ENCODE measurements around the gene MTMR3. TPM values are rescaled to one million over a fixed set of nuclear protein-coding genes. Genes with fewer than 3 reads are reported as not detected.

The MTMR3 gene
- total RNA-seq, 4 donors from 2014 or later = 36.6 to 42.1 (median 37.1) TPM

DNA sequence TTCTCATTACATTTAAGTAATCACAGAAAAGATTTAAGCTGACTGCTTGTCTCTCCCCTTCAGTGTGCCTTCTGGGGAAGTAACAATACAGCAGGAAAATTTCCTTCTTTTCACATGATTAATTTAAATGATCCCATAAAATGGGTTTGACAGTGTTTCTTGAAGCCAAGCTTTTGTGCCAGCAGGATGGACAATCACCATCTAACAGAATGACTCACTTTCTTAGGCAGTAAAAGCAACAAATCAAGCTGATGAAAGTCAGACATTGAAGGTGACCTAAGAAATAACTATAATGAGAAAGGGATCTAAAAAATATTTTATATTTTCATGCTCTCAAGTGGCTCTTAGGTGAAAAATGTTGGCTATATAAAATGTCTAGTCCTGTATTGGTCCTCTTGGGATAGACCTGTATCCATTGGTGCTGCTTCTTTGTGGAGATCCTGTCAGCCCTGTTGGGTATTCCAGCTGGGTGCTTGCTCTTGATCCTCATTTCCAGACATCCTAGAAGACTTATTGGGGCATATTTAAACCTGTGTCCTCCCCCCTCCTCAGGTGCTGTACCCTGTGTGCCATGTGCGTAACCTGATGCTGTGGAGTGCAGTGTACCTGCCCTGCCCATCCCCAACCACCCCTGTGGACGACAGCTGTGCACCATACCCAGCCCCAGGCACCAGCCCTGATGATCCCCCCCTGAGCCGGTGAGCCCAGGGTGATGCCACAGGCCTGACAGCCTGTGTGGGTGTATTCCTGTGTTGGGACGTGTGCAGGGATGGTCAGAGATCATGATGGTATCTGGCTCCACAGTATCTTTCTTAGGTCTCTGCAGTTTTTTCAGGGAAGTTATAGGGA is 134.6 kb downstream of the MTMR3 start:
- intact Hi-C loops (cut with DNase I; ENCODE audit: low total_unique reads) = no loop called here
- in situ Hi-C loops (cut with MboI; ENCODE audit: low sequenced_read_pairs in 4 of 4) = loop anchor here in 3 of 4 donors (25.0 kb wide), 2 partner anchors 330 to 380 kb away; no protein-coding TSS in a partner anchor

DNA sequence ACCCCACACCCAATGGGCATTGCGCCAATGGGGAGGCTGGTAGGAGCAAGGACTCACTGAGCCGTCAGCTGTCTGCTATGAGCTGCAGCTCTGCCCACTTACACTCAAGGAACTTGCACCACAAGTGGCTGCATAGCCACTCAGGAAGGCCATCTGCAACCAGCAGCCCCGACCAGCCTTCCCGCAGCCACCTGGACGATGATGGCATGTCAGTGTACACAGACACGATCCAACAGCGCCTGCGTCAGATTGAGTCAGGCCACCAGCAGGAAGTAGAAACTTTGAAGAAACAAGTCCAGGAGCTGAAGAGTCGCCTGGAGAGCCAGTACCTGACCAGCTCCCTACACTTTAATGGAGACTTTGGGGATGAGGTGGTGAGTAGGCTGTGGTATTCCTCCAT is 137.5 kb downstream of the MTMR3 start:
- H3K36me3 ChIP-seq = peaks cover 2 to 100% of the 10 kb centered on the region in 2 donors
- no peaks in the 10 kb centered on the region for H3K4me1 ChIP-seq
- intact Hi-C loops (cut with DNase I; ENCODE audit: low total_unique reads) = no loop called here
- H3K27ac ChIP-seq = no peak overlapping the region
- no peaks in the 10 kb centered on the region for H3K9me3 ChIP-seq
- TF ChIP-seq, protein P1, sequence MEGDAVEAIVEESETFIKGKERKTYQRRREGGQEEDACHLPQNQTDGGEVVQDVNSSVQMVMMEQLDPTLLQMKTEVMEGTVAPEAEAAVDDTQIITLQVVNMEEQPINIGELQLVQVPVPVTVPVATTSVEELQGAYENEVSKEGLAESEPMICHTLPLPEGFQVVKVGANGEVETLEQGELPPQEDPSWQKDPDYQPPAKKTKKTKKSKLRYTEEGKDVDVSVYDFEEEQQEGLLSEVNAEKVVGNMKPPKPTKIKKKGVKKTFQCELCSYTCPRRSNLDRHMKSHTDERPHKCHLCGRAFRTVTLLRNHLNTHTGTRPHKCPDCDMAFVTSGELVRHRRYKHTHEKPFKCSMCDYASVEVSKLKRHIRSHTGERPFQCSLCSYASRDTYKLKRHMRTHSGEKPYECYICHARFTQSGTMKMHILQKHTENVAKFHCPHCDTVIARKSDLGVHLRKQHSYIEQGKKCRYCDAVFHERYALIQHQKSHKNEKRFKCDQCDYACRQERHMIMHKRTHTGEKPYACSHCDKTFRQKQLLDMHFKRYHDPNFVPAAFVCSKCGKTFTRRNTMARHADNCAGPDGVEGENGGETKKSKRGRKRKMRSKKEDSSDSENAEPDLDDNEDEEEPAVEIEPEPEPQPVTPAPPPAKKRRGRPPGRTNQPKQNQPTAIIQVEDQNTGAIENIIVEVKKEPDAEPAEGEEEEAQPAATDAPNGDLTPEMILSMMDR (IDR thresholded peaks at IDR 0.05 in 4 of 5, conservative IDR thresholded peaks at IDR 0.05 in 1 of 5) = no peak
- no peak for TF ChIP-seq POLR2A (IDR thresholded peaks at IDR 0.05)
- ATAC-seq = no peak
- H3K4me3 ChIP-seq = no peak overlapping the region
- in situ Hi-C loops (cut with MboI; ENCODE audit: low sequenced_read_pairs in 4 of 4) = loop anchor here in 3 of 4 donors (25.0 kb wide), 2 partner anchors 333 to 383 kb away; no protein-coding TSS in a partner anchor
- DNase-seq = no peak
- H3K27me3 ChIP-seq = no peaks in the 10 kb centered on the region

More for the DNA sequence above, 134.6 kb downstream of the MTMR3 start:
- peaks cover 2 to 97% of the 10 kb centered on the region in 2 donors for H3K36me3 ChIP-seq
- H3K27me3 ChIP-seq = no peaks in the 10 kb centered on the region
- H3K4me1 ChIP-seq = no peaks in the 10 kb centered on the region
- TF ChIP-seq, protein P1 (IDR thresholded peaks at IDR 0.05 in 4 of 5, conservative IDR thresholded peaks at IDR 0.05 in 1 of 5) = no peak
- no peak for TF ChIP-seq POLR2A (IDR thresholded peaks at IDR 0.05)
- DNase-seq = no peak
- no peak overlapping the region for H3K27ac ChIP-seq
- H3K4me3 ChIP-seq = no peak overlapping the region
- H3K9me3 ChIP-seq = no peaks in the 10 kb centered on the region
- no peak for ATAC-seq

DNA sequence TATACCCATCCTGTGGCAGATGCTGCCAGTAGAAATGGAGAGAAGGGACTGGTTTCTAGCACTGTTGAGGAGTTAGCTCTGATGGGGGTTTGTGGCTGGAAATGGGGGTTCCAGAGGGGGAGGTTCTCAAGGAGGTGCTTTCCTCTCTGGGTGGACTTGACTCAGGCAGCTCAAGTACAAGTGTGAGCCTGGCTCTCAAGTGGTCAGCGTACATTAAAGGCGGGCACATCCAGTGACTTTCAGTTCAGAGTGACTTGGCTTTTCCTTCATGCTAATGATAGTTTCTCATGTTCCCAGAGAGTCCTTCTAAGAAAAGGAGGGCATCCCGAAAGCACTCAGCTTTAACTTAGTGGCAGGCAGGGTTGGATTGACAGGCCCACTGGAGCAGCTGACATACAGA is 138.4 kb downstream of the MTMR3 start:
- TF ChIP-seq, protein P1 (IDR thresholded peaks at IDR 0.05 in 4 of 5, conservative IDR thresholded peaks at IDR 0.05 in 1 of 5) = no peak
- no peak for TF ChIP-seq POLR2A (IDR thresholded peaks at IDR 0.05)
- H3K4me1 ChIP-seq = no peaks in the 10 kb centered on the region
- peak in 1 of 2 donors; percentile 33 for ATAC-seq
- peaks cover 2 to 100% of the 10 kb centered on the region in 2 donors for H3K36me3 ChIP-seq
- H3K27ac ChIP-seq = peak overlapping the region in 1 of 4 donors; percentile 26
- in situ Hi-C loops (cut with MboI; ENCODE audit: low sequenced_read_pairs in 4 of 4) = loop anchor here in 3 of 4 donors (25.0 kb wide), 2 partner anchors 334 to 384 kb away; no protein-coding TSS in a partner anchor
- no peak overlapping the region for H3K4me3 ChIP-seq
- intact Hi-C loops (cut with DNase I; ENCODE audit: low total_unique reads) = no loop called here
- DNase-seq = no peak
- H3K9me3 ChIP-seq = no peaks in the 10 kb centered on the region
- no peaks in the 10 kb centered on the region for H3K27me3 ChIP-seq

DNA sequence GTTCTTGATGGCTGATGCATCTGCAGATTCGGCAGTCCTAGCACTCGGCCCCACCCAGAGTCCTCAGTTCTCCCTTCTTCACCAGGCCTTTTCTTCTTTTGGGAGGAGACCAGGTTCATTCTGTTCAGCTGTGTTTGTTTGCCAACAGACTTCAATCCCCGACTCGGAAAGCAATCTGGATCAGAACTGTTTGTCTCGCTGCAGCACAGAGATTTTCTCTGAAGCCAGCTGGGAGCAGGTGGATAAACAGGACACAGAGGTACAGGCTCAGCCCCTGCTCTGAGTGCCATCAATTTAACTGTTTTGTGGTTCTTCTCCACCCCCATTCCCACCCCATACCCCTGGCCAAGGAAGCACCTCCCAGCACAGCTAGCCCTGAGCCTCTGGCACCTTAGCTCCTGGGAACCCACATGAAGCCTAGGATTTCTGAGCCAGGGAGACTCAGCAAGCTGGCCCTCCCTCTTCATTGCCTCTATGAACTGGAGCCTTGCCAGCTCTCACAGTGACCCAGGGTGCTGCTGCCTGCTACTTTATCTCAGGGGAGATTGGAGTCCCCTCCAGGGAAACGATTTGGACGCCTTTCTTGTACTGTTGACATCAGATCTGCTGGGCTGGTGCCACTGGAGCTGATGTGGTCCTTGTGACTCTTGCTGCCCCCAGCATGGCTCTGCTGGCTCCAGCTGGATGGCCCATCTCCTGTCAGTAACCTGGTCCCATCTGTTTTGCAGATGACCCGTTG is 139.1 kb downstream of the MTMR3 start:
- no peak for DNase-seq
- Histone ChIP-seq H3K9me3 (no peaks in the 10 kb centered on the region), H3K27me3 (no peaks in the 10 kb centered on the region), H3K4me1 (no peaks in the 10 kb centered on the region), H3K4me3 (no peak overlapping the region), H3K27ac (peak overlapping the region in 1 of 4 donors; percentile 26), H3K36me3 (peaks cover 2 to 98% of the 10 kb centered on the region in 2 donors)
- no peak for TF ChIP-seq POLR2A (IDR thresholded peaks at IDR 0.05)
- TF ChIP-seq, protein P1 (IDR thresholded peaks at IDR 0.05 in 4 of 5, conservative IDR thresholded peaks at IDR 0.05 in 1 of 5) = no peak
- in situ Hi-C loops (cut with MboI; ENCODE audit: low sequenced_read_pairs in 4 of 4) = loop anchor here in 3 of 4 donors (25.0 kb wide), 2 partner anchors 335 to 385 kb away; no protein-coding TSS in a partner anchor
- ATAC-seq = no peak
- intact Hi-C loops (cut with DNase I; ENCODE audit: low total_unique reads) = no loop called here

Data from gastrocnemius medialis (tissue), 4 donors.